HG03175 (cell line): Measurements from ENCODE around the gene SPRED2.

Experiments used
- ATAC-seq: cut with Tn5 transposase; IDR thresholded peaks from one replicate; pipeline ENCODE4 v1.9.1; 2021; ENCODE audit warnings: mild to moderate bottlenecking, moderate library complexity; ENCODE audit not compliant: unreplicated experiment

The SPRED2 gene

DNA sequence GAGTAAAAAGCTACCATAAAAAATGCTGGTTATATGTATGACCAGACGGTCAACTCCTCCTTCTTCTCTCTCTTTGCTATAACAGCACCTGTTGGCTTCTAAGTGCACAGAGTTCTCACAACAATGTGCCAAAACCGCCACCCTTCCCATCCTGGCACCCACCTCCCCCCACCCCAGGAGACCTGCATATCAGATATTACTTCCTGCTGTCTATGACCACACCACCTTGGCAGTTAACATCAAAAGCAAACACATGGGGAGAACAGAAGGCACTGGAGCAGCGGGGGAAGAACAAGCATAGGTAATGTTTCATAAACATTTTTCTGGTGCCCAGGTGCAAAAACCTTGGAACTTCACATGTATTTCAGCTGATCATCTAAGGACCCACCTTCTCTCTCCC lies 15.5 kb downstream of the SPRED2 start:
- ATAC-seq, result no peak

DNA sequence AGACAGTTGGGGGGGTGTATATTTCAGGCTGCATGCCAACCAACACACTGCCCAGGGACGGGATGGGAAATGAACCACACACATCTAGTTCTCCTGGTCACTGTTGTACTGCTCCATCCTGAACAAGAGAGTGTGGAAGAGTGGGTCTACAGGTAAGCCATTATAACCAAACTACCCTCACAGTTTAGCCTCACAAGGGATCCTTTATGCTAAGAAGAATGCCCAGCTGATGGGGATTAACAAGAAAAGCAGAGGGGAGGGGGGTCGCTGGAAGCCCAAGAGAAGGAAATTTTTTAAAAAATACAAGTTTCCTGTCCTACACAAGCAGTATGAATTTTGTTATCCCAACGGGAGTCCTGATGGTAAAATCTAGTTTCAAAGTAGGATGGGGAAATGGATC lies 16.1 kb downstream of the SPRED2 start:
- ATAC-seq, result no peak

DNA sequence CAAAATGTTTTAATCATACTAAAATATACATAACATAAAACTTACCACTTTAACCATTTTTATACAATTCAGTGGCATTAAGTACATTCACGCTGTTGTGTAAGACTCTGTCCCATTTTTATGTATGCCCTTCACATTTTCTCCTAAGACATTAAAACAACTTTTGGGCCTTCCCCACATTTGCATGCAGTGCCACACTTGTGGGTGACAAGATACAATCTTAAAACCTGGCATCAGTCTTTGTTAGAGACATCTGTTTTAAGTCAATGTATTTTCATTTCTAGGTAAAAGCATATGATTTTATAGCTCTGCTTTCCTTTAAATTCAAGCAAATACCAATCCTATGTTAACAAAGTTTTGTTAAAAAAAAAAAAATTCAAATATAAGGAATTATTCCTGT lies 17.3 kb downstream of the SPRED2 start:
- no peak for ATAC-seq

DNA sequence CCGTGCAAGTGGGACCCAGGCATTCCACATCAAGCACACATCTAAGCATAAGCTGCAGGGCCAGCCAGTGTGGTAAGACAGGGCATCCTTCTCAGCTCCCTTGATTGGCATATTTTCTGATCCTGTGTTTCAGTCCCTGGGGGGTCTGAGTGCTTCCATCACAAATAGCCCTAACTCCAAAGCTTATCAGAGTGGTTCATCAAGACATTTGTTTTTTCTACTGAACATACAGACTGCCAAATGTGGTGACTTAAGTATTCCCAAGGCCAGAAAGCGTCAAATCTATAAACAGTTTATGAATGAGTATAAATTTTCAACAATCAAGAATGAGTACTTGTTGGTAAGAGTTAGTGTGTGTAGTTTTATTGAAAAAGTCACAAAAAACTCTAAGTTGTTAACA lies 18.8 kb downstream of the SPRED2 start:
- ATAC-seq, result no peak

DNA sequence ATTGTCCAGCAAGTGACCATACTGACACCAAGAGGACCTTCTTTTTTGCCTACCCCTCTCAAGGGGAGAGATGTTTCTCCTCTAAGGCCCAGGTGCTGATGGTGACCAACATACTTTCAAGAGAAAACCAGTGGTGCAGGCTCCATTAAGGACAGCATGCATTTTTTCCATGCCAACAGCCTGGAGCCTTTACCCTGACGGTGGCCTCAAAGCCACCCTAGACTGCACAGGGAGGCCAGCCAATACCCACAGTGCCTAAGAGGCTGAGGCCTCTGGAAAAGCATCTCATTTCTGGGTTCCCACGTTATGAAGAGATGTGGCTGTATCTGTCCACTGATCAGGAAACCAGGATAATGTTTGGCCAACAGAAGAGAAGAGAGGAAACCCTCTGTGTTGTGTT lies 19.3 kb downstream of the SPRED2 start:
- no peak for ATAC-seq

- no peak for ATAC-seq
Measured at GRCh38 chr2:65411056-65411795, 21.2 kb downstream of the SPRED2 start.

GRCh38 chr2:65409045-65409444 lies 23.4 kb downstream of the SPRED2 start:
- ATAC-seq, result no peak

DNA sequence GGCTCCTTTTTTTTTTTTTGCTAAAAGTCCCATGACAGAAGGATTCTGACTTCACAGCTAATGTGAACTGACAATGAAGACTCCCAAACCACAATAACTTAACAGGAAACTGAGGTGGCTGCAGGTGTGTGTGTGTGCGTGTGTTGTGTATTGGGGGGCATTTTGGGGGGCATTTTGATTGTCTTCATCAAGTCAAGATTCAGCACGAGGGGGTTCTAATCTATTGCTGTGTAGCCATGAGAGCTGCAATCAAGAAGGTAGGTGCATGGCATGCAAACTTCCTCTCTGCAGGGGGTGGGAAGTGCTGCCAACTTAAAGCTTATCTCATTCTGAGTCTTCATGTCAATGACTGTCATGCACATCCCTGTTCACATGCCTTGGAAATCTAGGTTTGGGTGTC lies 25.2 kb downstream of the SPRED2 start:
- ATAC-seq, result no peak

DNA sequence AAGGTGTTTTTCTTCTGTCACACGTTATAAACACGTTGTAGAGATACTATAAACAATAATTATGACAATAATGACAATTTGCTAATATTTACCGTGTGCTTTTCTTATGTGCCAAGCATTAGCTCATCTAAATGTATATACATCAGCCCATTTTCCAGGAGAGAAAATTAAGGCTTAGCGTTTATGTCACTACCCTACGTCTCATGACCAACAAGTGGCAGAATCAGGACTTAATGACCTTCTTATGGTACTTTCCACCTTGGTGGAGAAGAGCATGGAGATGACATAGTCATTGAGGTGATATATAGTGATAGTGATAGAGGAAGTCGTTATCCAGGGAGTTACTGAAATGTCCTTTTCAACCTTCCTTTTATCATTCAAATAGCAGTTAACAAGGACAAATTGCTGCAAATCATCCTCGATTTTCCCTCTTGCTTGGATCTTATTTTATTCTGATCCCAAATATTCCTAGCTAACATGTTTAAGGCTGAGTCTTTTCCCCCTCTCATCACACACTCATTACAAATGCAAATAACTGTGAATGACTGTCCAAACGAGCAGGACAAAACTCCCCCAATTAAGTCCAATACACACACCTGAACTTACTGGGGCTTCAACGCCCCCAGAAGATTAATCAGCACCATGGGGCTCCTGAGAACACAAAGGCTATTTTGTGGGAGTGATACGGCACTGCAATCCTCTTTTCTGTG lies 27.3 kb downstream of the SPRED2 start:
- no peak for ATAC-seq

DNA sequence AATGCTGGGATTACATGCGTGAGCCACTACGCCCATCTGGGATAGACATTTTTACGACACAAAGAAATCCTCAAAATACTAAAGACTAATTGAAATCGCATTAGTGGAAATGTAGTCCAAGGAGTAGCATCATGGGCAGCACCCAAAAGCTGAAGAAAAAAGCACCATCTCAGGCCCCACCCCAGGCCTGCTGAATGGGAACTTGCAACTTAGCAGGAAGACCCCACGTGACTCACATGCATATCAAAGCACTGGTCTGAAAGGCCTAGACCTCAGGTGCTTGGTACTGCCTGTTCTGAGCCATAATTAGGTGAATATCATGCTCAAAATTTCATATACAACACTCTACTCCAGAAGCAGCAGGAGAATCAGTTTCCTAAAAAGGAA lies 28.9 kb downstream of the SPRED2 start:
- no peak for ATAC-seq

GRCh38 chr2:65402780-65403528 lies 29.4 kb downstream of the SPRED2 start:
- ATAC-seq, result no peak

GRCh38 chr2:65402323-65402722 lies 30.1 kb downstream of the SPRED2 start:
- no peak for ATAC-seq

GRCh38 chr2:65397122-65397521 lies 35.3 kb downstream of the SPRED2 start:
- no peak for ATAC-seq

- no peak for ATAC-seq
Measured at GRCh38 chr2:65396348-65397026, 35.9 kb downstream of the SPRED2 start.

GRCh38 chr2:65395621-65396347 lies 36.6 kb downstream of the SPRED2 start:
- no peak for ATAC-seq

DNA sequence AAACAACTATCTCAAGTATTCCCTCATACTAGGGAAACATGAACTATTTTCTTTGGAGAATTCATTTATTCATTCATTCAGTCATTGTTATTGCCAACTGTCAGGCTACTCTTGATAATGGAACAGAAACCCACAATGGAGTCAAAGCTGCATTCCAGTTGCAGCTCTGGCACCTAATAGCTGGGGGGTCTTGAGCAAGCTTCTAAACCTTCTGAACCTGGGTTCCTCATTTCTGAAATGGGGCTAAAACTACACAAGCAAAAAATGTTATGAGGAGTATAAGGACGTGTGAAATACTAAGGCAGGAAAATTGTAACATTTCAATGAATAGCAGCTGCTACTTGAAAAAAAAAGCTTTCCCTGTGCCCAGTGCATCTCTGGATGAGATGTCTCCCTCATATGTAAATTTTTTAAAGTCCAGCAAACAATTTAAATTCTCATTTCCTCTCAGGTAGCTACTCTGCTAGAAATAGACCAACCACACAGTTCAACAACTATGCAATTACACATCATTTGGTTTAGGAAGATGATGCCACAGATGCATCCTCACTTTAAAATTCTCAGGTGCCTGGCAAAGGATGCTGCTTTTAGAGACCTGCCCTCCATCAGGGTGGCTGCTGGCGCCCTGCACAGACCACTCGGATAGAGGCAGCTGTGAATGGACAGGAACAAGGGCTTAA lies 38.5 kb downstream of the SPRED2 start:
- peak; percentile 26 for ATAC-seq

DNA sequence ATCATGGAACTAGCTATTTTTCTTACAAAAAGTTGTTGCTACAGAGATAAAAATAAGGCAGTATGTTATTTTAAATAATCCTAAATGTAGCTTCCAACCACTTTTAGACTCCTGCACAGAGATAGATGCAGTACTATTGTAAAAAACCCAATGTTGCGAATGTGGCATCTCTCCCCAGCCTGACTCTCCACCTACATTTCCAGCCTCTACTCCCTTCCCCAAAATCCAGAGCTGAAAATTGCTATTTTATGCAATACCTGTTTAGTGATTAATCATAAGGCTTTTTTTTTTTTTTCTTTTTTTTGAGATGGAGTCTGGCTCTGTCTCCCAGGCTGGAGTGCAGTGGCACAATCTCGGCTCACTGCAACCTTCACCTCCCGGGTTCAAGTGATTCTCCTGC lies 39.4 kb downstream of the SPRED2 start:
- ATAC-seq, result no peak

DNA sequence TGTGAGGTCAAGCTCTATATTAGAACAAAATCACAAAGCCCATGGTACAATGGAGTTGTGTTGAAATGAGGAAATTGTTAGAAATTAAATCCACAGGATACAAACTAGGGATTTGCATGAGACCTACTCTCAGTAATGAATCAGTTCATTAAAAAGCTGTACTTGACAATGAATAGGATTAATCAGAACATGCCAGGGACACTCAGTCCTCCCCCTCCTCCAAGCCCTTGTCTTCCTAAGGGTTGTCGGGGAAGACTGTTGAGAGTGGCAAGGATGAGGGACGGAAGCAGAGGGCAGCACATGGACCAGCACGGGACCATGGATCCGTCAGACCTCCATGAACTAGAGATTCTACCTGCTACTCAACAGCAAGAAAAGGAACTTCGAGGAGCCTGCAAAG lies 39.8 kb downstream of the SPRED2 start:
- ATAC-seq, result no peak

DNA sequence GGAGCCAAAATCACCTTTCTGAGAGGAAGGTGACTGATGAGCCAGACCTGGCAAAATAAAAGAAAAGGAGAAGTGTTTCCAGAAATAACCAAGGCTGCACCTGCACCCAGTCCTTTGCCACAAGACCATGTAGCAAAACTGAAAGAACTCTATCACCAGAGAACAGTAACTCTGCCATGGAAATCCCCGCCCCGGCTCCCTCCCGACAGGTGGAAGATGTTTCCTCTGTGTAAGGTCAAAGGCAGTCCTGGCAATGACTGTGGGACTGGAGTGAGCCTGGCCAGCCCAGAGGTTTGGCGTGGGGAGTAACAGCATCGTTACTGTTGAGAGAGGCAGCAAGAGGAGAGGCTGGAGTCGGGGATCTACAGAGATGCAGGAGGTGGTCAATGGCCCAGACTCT lies 42.3 kb downstream of the SPRED2 start:
- peak; percentile 73 for ATAC-seq

GRCh38 chr2:65389476-65389875 lies 42.9 kb downstream of the SPRED2 start:
- no peak for ATAC-seq
